Fibroblast of mammary gland (primary cell): Measurements from ENCODE around the gene ODC1.

ENCODE experiments used
- DNase-seq: peaks from one replicate; pipeline ENCODE4 v3.0.0-alpha.2; 2010; ENCODE audit warnings: low read depth
- H3K4me3 ChIP-seq: 2 replicates; pipeline ENCODE4 v1.5.1; 2011; ENCODE audit warnings: low read depth, mild to moderate bottlenecking, low read length, moderate library complexity; ENCODE audit not compliant: control insufficient read depth
- TF ChIP-seq, protein P1 (sequence below): conservative IDR thresholded peaks from 2 replicates; pipeline ENCODE4 v1.5.1; 2011; ENCODE audit warnings: low read depth, low read length, inconsistent platforms; ENCODE audit not compliant: control insufficient read depth, insufficient read depth

The ODC1 gene

GRCh38 chr2:10486091-10486490 is 38.0 kb upstream of the ODC1 start:
- DNase-seq, result no peak
- TF ChIP-seq, protein P1, sequence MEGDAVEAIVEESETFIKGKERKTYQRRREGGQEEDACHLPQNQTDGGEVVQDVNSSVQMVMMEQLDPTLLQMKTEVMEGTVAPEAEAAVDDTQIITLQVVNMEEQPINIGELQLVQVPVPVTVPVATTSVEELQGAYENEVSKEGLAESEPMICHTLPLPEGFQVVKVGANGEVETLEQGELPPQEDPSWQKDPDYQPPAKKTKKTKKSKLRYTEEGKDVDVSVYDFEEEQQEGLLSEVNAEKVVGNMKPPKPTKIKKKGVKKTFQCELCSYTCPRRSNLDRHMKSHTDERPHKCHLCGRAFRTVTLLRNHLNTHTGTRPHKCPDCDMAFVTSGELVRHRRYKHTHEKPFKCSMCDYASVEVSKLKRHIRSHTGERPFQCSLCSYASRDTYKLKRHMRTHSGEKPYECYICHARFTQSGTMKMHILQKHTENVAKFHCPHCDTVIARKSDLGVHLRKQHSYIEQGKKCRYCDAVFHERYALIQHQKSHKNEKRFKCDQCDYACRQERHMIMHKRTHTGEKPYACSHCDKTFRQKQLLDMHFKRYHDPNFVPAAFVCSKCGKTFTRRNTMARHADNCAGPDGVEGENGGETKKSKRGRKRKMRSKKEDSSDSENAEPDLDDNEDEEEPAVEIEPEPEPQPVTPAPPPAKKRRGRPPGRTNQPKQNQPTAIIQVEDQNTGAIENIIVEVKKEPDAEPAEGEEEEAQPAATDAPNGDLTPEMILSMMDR, result no peak
- no peak overlapping the region for H3K4me3 ChIP-seq

DNA sequence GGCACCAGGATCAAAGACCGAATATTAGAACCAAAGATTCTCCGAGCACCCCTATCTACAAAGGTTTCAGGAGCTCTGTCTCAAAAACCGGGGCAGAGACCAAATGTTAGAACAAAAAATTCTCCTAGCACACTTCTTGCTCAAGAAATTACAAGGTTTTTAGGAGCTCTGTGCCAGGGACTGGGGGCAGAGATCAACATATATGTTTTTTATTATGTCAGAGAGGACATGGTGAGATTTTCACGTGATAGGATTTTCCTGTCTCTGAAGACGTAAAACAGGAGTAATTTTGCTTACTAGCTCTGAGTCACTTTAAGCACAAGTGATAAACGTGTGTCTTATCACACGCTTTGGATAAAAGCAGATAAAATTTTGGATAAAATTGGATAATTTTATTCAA is 34.8 kb upstream of the ODC1 start:
- no peak overlapping the region for H3K4me3 ChIP-seq
- DNase-seq, result peak; percentile 24
- TF ChIP-seq, protein P1, result no peak

DNA sequence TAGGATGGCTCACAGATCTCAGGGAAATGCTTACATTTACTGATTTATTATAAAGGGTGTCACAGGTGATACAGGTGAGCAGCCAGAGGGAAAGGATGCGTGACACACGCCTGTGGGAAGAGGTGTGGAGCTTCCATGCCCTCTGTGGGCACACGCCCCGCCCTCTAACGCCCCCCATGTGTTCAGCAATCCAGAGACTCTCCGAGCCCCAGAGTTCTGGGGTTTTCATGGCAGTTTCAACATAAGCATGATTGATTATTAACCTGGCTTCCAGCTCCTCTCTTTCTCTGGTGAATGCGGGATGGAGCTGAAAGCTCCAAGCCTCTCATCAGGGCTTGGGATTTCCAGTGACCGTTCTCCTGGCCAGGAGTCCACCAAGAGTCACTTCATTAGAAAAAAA is 34.3 kb upstream of the ODC1 start:
- TF ChIP-seq, protein P1, result no peak
- no peak for DNase-seq
- no peak overlapping the region for H3K4me3 ChIP-seq

DNA sequence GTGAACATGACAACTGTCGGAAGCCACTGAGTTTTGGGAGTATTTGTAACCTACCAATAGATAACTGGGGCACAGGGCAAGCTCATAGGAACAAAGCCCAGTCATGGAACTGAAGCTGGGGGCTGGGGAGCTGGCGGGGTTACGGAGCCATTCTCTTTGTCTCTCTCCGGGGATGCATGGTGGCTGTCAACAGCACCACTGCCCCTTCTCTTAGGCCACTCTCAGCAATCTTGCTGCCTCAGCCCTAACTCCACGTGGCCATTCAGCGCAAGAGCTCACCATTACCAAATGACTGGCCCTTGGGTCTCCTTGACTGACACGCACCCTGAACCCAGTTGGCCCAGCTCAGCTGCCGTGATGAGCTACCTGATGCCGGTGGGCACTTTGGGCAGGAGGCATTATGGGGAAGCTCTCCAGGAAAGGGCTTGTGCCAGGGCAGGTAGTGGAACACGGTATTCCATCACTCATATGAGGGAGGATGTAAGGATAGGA is 33.6 kb upstream of the ODC1 start:
- TF ChIP-seq, protein P1, result no peak
- H3K4me3 ChIP-seq, result no peak overlapping the region
- no peak for DNase-seq

DNA sequence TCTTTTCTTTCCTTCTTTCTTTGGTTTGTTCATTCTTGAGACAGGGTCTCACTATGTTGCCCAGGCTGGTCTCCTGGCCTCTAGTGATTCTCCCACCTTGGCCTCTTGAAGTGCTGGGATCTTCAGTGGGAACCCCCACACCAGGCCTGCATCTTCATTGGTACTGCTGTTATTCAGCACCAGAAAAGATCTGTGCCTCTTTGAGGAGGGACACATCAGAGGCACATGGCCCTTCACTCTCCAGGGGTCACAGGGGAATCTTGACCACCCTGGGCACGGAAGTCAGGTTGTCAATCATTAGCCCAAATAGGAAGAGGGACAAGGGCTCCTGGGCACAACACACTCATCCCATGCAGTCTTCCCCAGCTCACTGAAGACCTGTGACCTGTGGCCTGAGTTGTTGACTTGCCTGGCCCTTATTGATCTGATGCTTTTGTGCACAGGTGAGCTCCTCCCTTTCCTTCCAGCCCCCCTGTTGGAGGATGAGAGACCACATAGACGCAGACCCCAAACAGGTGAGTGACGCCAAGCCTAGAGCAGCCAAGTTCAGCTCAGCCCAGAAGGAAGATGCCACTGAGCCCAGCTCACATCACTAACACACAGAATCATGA is 33.0 kb upstream of the ODC1 start:
- TF ChIP-seq, protein P1, result no peak
- H3K4me3 ChIP-seq, result no peak overlapping the region
- no peak for DNase-seq

- TF ChIP-seq, protein P1, result no peak
- H3K4me3 ChIP-seq, result no peak overlapping the region
Measured at GRCh38 chr2:10480359-10480949, 32.3 kb upstream of the ODC1 start.

GRCh38 chr2:10478916-10479315 is 30.8 kb upstream of the ODC1 start:
- DNase-seq, result no peak

More at GRCh38 chr2:10480359-10480949, 32.3 kb upstream of the ODC1 start:
- no peak for DNase-seq

More at GRCh38 chr2:10478916-10479315, 30.8 kb upstream of the ODC1 start:
- TF ChIP-seq, protein P1, result no peak
- no peak overlapping the region for H3K4me3 ChIP-seq
